Stimulated activated CD4-positive, alpha-beta T cell treated with anti-CD3 and anti-CD28 coated beads, Interleukin-15, amount 100 ng/mL, for 1 hour (primary cell): ENCODE data around the gene SCFD2.
"Not testable (repeated sequence)": the region's sequence is repeated elsewhere in the genome, so short reads cannot be mapped to it uniquely, and the experiment has no call there.

Experiments used
- DNase-seq, 2 donors: peaks; one replicate each; pipeline ENCODE4 v3.0.0-alpha.2; 2020; ENCODE audit warnings: low read depth in 1 of 2, low spot score in 1 of 2

The SCFD2 gene

GRCh38 chr4:53147711-53148110 lies 218.2 kb downstream of the SCFD2 start:
- no peak for DNase-seq

- DNase-seq = no peak
These were observed 218.7 kb downstream of the SCFD2 start for GRCh38 chr4:53147197-53147596.

DNA sequence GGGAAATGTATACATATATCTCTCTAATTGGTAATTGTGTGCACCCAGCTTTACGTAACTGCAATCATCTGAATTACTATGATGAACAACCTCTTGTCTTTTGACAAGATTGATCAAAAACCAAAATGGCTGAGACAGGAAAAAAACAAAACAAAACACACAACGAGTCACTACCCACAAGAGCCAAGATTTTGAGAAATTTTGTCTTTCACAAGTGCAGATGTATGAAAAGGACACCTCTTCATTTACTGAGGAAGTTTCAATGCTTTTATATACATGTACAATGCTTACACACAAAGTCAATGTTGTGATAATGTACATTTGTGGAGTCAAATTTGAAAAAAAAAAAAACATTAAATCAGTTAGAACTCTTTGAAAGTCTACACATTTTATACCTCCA lies 224.6 kb downstream of the SCFD2 start:
- no peak for DNase-seq

DNA sequence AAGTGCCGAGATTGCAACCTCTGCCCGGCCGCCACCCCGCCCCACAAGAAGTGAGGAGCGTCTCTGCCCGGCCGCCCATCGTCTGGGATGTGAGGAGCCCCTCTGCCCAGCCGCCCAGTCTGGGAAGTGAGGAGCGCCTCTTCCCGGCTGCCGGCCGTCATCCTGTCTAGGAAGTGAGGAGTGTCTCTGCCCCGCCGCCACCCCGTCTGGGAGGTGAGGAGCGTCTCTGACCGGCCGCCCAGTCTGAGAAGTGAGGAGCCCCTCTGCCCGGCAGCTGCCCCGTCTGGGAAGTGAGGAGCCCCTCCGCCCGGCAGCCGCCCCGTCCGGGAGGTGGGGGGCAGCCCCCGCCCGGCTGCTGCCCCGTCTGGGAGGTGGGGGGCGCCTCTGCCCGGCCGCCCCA lies 226.6 kb downstream of the SCFD2 start:
- not testable (repeated sequence) for DNase-seq

DNA sequence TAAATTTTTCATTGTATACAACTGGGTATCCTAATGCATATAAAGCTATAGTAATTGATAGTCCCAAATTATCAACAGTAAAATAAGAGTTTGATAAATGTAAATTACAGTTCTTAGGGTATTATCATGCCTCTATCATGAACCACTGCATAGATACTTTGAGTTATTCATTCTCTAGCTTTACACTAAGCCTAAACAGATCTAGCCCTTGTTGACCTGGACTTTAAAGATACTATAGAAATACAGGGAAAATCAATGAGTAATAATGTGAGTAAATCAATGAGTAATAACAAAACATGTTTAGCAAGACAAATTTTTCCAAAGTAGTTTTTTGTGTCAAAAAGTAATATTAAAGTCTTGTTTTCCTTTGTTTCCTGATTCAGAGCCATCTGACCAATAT lies 228.4 kb downstream of the SCFD2 start:
- DNase-seq = no peak

DNA sequence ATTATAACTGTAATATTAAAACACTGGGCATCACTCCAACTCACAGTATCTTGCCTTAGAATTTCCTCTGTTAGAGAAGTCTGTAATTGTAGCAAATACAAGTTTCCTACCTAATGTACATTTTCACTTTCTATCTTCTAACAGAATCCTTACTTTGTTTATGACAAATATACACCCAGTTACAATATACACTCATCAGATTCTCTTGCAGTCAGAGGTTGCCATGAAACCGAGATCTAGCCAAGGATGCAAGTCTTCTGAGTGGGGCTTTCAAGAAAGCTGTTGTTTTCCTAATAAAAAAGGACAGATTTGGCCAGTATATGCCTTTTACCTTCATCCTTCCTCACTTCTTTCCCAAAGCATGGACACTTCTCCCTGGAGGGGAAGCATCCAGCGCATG lies 228.9 kb downstream of the SCFD2 start:
- DNase-seq = no peak

- no peak for DNase-seq
These were observed 233.5 kb downstream of the SCFD2 start for GRCh38 chr4:53132132-53132891.

- DNase-seq = no peak
These were observed 234.3 kb downstream of the SCFD2 start for GRCh38 chr4:53131562-53131925.

- no peak for DNase-seq
These were observed 234.8 kb downstream of the SCFD2 start for GRCh38 chr4:53130896-53131561.

DNA sequence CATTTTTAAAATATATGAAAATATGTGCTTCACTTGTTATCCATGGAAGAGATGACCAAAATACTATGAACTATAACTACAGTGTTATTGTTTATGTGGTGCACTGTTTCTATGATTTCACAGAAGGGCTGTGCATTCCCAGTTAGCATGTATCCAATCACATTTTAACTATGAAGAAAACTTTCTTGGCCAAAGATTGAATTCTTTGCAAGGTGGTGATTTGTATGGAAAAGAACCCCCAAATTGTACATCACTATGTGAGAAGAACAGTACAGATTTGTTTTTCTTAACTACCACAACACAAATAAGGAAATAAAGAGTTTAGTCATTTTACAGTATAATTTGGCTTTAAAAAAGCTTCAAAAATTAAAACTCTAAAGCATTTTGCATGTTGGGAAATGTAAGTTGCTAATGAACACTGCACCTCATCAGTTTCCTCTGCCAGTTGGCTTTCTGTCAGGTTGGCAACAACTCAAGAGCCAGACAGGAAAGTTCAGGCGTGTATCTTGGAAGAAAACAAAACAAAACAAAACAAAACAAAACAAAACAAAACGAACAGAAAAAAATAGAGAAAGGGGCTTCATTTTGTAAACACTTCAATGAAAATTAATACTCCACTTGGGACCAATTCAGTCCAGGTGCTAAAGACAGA lies 237.0 kb downstream of the SCFD2 start:
- no peak for DNase-seq

GRCh38 chr4:53128231-53128630 lies 237.6 kb downstream of the SCFD2 start:
- no peak for DNase-seq

DNA sequence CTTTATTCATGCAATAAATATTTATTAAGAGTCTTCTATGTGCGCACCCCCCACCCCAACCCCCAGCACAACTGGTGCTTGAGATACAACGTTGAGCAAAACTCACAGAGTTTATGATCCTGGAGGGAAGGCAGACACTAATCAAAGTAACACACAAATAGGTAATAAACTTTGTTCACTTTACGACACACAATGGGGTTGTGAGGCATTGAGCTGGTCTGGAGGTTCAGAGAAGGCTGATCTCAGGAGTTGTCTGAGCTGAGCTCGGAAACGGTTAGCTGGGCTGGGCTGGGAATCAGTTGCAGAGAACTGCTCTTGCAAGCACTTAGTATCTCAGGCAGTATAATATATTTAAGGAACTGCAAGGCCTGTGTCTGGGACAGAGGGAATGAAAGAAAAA lies 238.5 kb downstream of the SCFD2 start:
- no peak for DNase-seq

DNA sequence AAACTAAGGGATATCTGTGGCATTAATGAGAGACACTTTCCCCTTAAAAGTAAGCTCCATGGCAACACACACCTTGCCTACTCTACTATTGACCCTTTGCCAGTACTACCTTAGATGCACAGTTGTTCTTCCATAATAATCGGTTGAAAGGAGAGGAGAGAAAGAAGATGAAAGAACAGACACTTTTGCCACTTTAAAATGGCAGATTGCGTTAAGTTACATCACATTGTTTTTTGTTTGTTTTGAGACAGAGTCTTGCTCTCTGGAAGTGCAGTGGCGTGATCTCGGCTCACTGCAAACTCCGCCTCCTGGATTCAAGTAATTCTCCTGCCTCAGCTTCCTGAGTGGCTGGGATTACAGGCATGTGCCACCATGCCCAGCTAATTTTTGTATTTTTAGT lies 239.8 kb downstream of the SCFD2 start:
- no peak for DNase-seq

- DNase-seq = no peak
These were observed 242.0 kb downstream of the SCFD2 start for GRCh38 chr4:53123819-53124218.

DNA sequence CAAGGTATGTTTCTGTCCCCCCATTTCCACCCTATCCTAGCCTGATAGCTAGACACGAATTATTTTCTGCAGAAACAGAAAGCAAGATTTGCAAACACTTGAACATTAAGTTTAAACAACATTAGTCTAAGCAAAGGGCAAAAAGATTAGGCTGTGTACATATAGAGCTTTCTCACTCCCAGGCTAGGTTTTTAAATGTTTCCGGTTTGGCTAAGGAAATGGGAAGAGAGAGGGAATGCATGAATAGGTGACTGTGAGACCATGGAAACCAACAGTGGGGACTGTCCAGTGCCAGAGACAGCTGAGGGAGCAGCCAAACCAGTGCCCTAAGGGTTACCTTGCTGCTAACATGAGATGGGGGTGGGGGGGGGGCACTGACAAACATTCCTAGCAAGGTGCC lies 242.7 kb downstream of the SCFD2 start:
- no peak for DNase-seq

DNA sequence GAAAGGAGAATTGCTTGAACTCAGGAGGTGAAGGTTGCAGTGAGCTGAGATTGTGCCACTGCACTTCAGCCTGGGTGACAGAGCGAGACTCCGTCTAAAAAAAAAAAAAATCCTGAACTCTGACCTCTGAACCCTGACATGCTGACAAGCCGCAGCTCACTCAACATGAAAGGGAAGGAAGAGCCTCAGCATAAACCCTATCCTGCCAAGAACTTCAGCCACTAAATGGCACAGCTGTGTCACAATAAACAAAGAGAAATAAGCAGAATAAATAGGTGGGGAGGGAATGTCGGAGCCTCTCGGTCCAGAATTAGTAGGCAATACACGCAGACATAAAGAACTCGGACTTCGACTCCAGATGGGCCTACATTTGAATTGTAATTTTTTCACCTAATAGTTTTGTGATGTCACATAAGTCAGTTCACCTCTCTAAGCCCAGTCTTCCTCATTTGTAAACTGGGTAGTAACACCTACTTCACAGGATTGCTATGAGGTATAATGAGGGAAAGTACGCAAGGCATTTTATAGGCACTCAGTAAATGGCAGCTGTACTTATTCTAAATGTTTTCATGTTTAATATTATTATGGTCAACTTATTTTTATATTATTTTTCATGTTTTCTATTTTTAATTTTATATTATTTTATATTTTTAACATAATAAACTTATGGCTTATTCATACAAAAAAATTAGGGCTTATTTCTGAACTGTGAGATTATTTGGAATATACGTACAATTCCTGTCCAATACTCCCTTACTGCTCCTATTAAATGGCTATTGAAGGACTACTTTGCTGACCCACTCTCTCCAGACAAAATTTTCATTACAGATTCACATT lies 243.4 kb downstream of the SCFD2 start:
- DNase-seq = no peak

- DNase-seq = no peak
These were observed 244.5 kb downstream of the SCFD2 start for GRCh38 chr4:53121264-53121865.

- DNase-seq = no peak
These were observed 245.1 kb downstream of the SCFD2 start for GRCh38 chr4:53120778-53121177.

DNA sequence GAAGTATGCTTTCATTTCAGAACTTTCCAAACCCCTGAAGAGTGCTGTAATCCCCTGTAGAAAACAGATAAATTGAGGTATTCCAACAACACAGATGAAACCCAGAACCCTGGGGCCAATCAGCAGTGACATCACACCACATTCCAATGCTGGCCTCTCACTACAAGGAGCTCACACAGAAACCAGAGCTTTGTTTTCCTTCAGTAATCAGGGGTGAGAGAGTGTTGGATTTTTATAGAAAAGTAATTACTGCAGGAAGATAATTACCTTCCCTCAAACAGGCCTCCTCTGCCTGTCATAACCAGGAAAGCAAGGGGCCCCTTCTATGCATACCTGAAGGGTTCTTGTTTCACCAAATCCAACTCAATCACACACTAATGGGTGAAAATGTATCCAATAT lies 246.2 kb downstream of the SCFD2 start:
- DNase-seq = no peak

GRCh38 chr4:53118676-53119075 lies 247.2 kb downstream of the SCFD2 start:
- DNase-seq = no peak

DNA sequence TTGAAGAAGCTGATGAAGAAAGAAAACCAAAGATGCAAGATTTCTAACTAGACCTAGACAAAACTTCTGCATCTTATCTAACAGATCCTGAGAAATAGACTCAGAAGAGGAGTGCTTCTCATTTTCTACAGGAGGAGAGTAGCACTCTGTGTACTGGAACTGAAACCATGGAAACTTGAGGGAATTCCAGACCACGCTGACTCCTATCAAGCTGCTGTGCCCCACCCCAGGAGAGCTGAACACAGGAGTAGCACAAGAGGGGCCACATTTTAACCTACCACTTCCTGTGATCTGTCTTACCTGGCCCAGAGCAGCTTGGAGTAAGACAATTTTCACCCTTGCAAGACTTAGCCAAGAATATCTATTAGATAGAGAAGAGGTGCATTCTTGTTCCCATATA lies 248.9 kb downstream of the SCFD2 start:
- DNase-seq = no peak
